RCC 7860 (cell line): ENCODE results near the gene TTC28.
A peak's percentile ranks its signal among the peaks of the same experiment; 100 is the strongest.
"Not testable (repeated sequence)": the region's sequence is repeated elsewhere in the genome, so short reads cannot be mapped to it uniquely, and the experiment has no call there.

Source experiments
- DNase-seq: peaks from one replicate; pipeline ENCODE4 v3.0.0-alpha.2; 2015; ENCODE audit warnings: low spot score
- FAIRE-seq: peaks from 2 replicates; lab custom pipeline; 2012; peaks lifted over from hg19 to GRCh38; lab: Jason Lieb, UNC

The TTC28 gene

GRCh38 chr22:28679611-28680287, at the start of gene TTC28:
TSS of gene TTC28 (minus strand) at chr22:28679840. CDS start at chr22:28679723, 117 bp downstream.
- not testable (repeated sequence) for DNase-seq, FAIRE-seq

- FAIRE-seq (no peak), DNase-seq (no peak)
Measured at GRCh38 chr22:28728621-28729313, 49.1 kb upstream of the TTC28 start.

DNA sequence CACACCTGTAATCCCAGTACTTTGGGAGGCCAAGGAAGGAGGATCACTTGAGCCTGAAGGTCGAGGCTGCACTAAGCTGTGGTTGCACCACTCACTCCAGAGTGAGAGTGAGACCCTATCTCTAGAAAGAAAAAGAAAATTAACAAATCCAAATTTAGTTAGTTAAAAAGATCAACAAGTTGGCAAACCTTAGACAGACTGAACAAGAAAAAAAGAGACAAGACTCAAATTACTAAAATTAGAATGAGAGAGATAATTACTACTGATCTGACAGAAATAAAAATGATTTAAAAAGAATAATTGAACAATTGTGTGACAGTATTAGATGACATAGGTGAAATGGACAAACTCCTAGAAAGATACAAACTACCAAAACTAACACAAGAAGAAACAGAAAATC, 48.4 kb upstream of the TTC28 start:
- DNase-seq (no peak), FAIRE-seq (no peak)

GRCh38 chr22:28718044-28718443, 38.4 kb upstream of the TTC28 start:
- FAIRE-seq (no peak), DNase-seq (no peak)

DNA sequence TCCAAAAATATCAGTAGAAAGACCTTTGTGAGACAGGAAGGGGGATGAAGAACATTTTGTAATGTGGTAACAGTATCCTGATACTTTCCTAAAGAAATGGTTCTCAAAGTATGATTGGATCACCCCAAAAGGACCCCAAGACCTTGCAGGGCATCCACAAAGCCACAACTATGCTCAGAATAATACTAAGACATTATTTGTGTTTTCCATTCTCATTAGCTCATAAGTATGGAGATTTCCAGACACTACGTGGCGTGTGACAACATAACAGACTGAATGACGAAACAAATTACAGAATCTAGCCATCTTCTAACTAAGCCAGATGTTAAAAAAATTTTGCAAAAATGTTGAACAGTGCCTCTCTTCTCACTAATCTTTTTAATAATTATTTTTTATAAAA, 37.0 kb upstream of the TTC28 start:
- DNase-seq = no peak
- no peak for FAIRE-seq

DNA sequence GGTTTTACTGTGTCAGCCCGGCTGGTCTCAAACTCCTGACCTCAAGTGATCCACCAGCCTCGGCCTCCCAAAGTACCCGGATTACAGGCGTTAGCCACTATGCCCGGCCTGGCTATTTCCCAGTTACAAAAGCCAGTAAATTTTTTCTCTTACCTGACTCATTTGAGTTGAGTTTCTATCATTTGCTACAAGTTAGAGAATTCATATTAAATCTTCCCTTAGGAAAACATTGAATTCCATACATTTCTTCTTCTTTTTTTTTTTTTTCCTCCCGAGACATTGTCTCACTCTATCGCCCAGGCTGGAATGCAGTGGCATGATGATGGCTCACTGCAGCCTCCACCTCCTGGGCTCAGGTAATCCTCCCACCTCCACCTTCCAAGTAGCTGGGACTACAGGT, 36.0 kb upstream of the TTC28 start:
- FAIRE-seq = no peak

DNA sequence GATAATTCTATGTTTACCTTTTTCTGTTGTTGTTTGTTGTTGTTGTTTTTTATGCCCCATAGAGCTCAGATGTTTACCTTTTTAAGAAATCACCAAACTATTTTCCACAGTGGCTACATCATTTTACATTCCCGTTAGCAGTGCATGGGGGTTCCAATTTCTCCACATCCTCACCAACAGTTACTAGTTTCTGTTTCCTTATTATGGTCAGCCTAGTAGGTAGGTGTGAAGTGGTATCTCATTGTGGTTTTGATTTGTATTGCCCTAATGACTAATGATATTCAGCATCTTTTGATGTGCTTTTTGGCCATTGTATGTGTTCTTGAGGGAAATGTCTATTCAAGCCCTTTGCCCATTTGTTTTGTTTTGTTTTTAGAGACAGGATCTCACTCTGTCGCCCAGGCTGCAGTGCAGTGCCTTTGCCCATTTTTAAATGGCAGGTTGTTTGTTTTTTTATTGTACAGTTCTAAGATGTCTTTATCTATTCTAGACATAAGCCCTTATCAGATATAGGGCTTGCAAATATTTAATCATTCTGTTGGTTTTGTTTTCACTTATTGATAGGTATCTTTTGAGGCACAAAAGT, 34.5 kb upstream of the TTC28 start:
- FAIRE-seq (no peak), DNase-seq (no peak)

More for the DNA sequence above, 36.0 kb upstream of the TTC28 start:
- no peak for DNase-seq

DNA sequence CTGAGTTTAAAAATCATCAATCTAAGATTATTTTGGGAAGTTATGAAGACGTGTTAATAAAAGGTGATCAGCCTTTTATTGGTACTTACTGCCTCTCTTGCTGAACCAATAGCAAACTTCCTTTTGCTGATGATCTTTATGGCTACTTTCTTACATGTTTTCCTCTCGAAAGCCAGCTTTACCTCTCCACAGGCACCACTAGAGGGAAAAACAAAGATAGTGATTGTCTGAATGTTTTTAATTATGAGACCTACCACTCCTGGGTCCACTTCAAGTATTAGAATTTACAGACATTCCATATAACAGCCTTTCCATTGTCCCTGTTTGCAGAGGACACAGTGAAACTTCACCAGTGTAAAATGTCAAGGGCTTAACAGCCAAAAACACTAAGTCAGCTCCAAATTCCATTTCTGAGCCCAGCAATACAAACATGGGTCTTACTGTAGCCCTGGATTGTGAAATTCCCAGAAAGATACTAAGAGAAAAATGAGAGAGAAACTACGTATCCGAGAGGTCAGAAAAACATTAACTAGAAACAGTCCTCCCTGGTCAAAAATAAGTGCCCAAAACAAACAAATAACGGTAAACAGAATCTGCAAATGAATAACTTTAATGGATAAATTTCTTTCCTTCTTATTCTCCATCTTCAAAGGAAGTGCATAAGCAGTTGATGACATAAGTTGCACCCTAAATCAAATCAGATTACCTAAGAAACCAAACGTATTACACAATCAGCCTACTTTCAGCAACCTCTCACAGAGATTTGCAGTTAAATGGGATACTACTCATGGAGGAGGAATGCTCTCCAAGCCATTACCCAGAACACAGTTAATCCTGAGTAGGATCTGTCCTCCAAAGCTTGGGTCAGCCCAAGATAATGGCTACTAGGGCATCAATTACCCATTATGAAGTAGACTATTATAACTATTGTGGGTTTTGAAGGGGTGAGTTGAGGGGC, 32.5 kb upstream of the TTC28 start:
- DNase-seq (peak; percentile 66), FAIRE-seq (peak; percentile 30)

DNA sequence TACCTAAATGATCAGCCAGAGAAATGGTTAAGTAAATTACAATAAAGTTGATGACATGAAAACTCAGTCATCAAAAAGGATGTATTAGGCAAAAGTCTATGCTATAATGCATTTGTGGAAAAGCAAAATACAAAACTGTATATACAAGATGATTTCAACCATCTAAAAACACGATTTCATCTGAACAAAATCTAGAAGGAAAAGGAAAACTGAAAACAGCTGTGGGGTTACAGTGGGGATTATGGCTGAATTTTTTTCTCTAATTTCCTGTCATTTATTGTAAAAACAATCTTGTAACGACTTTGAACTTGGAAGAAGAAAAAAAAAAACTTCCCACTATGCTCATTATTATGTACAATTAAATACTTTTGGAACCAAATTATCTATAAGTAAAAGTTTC, 31.7 kb upstream of the TTC28 start:
- DNase-seq (no peak), FAIRE-seq (no peak)

GRCh38 chr22:28710576-28711191, 31.0 kb upstream of the TTC28 start:
- DNase-seq (no peak), FAIRE-seq (no peak)

DNA sequence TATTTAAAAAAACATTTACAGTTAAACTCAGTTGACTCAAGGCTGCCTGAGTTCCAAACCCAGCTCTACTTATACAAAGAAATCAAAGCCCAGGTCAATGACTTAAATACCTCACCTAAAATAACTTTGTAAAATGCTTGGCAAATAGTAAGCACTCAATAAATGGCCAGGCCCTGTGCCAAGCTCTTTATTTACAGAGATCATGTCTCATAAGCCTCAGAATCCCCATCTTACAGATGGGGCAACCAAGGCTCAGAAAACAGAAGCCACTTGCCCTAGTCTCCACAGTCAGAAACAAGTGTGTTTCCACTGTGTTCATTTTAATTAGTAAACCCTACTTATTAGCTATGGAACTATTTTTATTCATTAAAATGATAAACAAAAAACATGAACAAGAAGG, 30.5 kb upstream of the TTC28 start:
- DNase-seq (no peak), FAIRE-seq (no peak)

DNA sequence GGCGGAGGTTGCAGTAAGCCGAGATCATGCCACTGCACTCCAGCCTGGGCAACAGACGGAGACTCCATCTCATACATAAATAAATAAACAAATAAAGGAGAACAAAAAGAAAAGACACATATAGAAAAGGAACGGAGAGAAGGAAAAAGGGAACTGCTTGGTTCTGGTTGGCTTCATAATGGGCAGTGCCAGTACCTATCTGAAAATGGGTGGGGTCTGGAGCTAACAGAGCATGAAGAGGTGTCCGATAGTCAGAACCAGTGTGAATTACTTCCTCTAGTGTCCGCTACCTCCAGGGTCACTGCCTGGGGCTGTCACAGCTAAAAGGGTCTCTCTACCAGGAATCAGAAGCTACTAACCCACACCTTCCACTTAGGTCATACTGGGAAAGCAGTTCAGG, 27.2 kb upstream of the TTC28 start:
- FAIRE-seq (no peak), DNase-seq (no peak)

DNA sequence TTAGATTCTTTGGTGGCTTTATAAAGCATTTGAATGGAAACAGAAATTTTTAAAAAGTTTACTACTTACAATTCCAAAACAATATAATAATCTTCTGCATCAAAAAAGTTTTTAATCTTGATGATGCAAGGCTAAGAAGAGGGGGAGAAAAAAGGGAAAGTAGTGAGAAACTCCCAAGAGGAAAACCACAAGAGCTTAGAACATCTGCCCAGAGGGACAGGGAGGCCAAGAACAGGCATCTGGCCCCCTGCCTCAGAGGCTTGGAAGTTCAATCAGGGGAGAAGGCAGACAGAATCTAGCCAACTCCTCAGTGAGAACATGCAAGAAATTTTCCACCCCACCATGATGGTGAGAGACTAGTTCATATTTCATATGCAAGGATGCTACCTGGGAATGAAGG, 23.8 kb upstream of the TTC28 start:
- FAIRE-seq = no peak
- no peak for DNase-seq

GRCh38 chr22:28702891-28703290, 23.3 kb upstream of the TTC28 start:
- no peak for DNase-seq
- no peak for FAIRE-seq

- FAIRE-seq = peak; percentile 52
Measured at GRCh38 chr22:28693041-28693760, 13.6 kb upstream of the TTC28 start.

GRCh38 chr22:28689796-28690195, 10.2 kb upstream of the TTC28 start:
- not testable (repeated sequence) for FAIRE-seq, DNase-seq

More at GRCh38 chr22:28693041-28693760, 13.6 kb upstream of the TTC28 start:
- peak; percentile 31 for DNase-seq

GRCh38 chr22:28682966-28683365, 3.3 kb upstream of the TTC28 start:
- not testable (repeated sequence) for FAIRE-seq, DNase-seq

DNA sequence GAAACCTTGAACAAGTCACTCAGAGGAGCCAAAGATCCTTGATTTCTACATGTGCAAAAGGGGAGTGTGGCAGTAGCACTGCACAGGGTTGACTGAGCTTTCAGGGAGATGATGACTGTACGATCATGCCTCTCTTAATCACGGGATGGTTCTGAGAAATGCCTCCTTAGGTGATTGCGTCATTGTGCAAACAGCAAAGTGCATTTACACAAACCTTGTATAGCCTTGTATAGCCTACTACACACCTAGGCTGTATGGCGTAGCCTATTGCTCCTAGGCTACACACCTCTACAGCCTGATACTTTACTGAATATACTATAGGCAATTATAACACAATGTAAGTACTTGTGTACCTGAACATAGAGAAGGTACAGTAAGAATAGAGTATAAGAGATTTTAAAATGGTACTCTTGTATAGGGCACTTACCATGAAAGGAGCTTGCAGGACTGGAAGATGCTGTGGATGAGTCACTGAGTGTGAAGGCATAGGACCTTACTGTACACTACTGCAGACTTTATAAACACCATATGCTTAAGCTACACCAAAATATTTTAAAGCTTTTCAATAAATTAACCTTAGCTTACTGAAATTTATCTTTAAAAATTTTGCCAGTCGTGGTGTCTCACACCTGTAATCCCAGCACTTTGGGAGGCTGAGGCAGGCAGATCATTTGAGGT, 1.3 kb upstream of the TTC28 start:
- not testable (repeated sequence) for FAIRE-seq, DNase-seq
